22Rv1 (cell line): ENCODE results near the gene NBEA.
A peak's percentile ranks its signal among the peaks of the same experiment; 100 is the strongest.
"Not testable (repeated sequence)": the region's sequence is repeated elsewhere in the genome, so short reads cannot be mapped to it uniquely, and the experiment has no call there.

ENCODE experiments used
- CTCF ChIP-seq: fragments of 450-650 bp; IDR thresholded peaks from 2 replicates; pipeline ENCODE4 v1.5.1; 2017; ENCODE audit warnings: mild to moderate bottlenecking
- ZFX ChIP-seq: fragments of 450-650 bp; IDR thresholded peaks from 2 replicates; pipeline ENCODE4 v1.6.1; 2017; ENCODE audit warnings: antibody characterized with exemption, borderline replicate concordance

- TF ChIP-seq CTCF: peak; percentile 28; the same call in 1 of the 2 replicates
- TF ChIP-seq ZFX: not testable (repeated sequence)
These were observed 735.8 kb downstream of the NBEA start for GRCh38 chr13:35677863-35678262.
